GM12878 (cell line): ENCODE results near the gene NKAIN2. TPM values are rescaled to one million over a fixed set of nuclear protein-coding genes. Genes with fewer than 3 reads are reported as not detected.

Source experiments
- ATAC-seq: fragments of 200-7000 bp; cut with Tn5 transposase; 3 replicates; pipeline ENCODE4 v1.9.1; 2020; ENCODE audit warnings: mild to moderate bottlenecking, moderate library complexity
- BruUV-seq: library from RNA; stranded (reverse); fragments of 400-500 nt; replicated peaks from 2 replicates; lab custom pipeline; 2021; lab: Mats Ljungman, UMichigan
- CTCF ChIA-PET: fragments of 300-600 bp; sonication (Branson Sonifier 250); formaldehyde crosslinking; extraction: SDS; loops from one replicate; lab custom pipeline; 2021; ENCODE audit warnings: inconsistent platforms; lab: Yijun Ruan, JAX
- POLR2A ChIA-PET: fragments of 350-600 bp; formaldehyde crosslinking; extraction: SDS; loops from one replicate; lab custom pipeline; 2021; ENCODE audit warnings: inconsistent platforms; lab: Charles Lee
- RAD21 ChIA-PET: fragments of 300-600 bp; sonication (Branson Sonifier 250); formaldehyde crosslinking; loops from one replicate; lab custom pipeline; 2023; ENCODE audit warnings: antibody characterized with exemption; ENCODE audit not compliant: unreplicated experiment; lab: Charles Lee
- SMC1A ChIA-PET: fragments of 300-600 bp; sonication (Branson Sonifier 250); formaldehyde crosslinking; loops from one replicate; lab custom pipeline; 2023; ENCODE audit not compliant: unreplicated experiment, uncharacterized antibody; lab: Charles Lee
- DNase-seq: peaks from one replicate; pipeline ENCODE4 v3.0.0-alpha.2; 2011; ENCODE audit warnings: low read depth, low spot score
- FAIRE-seq: peaks from 3 replicates; lab custom pipeline; 2011; peaks lifted over from hg19 to GRCh38; lab: Jason Lieb, UNC
- H2AFZ ChIP-seq: 2 replicates; pipeline ENCODE4 v1.6.0; 2011; ENCODE audit warnings: low read depth, low read length, control low read depth; ENCODE audit not compliant: control insufficient read depth
- H3K27ac ChIP-seq: 2 replicates; pipeline ENCODE4 v1.5.1; 2011; ENCODE audit warnings: control low read depth; ENCODE audit not compliant: control insufficient read depth, insufficient read depth
- H3K27me3 ChIP-seq, 2 experiments: replicated peaks in 1 of 2; 2 replicates each; pipeline versions ENCODE4 v1.6.0 to v1.6.1; 2011; ENCODE audit warnings: low read length in 1 of 2; ENCODE audit not compliant: control insufficient read depth in 2 of 2, insufficient read depth in 2 of 2
- H3K36me3 ChIP-seq, 2 experiments: 2 replicates each; pipeline ENCODE4 v1.5.1; 2011; ENCODE audit warnings: low read length in 1 of 2; ENCODE audit not compliant: control insufficient read depth in 2 of 2, insufficient read depth in 2 of 2
- H3K4me1 ChIP-seq: 2 replicates; pipeline ENCODE4 v1.6.1; 2011; ENCODE audit warnings: mild to moderate bottlenecking, low read length, moderate library complexity, mixed read lengths; ENCODE audit not compliant: control insufficient read depth, insufficient read depth
- H3K4me2 ChIP-seq: 2 replicates; pipeline ENCODE4 v1.6.0; 2011; ENCODE audit warnings: control low read depth; ENCODE audit not compliant: control insufficient read depth, insufficient read depth
- H3K4me3 ChIP-seq: fragments of 200-600 bp; sonication (generic); 2 replicates; pipeline ENCODE4 v1.5.1; 2016
- H3K79me2 ChIP-seq: 2 replicates; pipeline ENCODE4 v1.6.0; 2011; ENCODE audit warnings: low read length; ENCODE audit not compliant: control insufficient read depth, insufficient read depth
- H3K9ac ChIP-seq: 2 replicates; pipeline ENCODE4 v1.8.0; 2011; ENCODE audit warnings: low read length, control low read depth, mixed read lengths; ENCODE audit not compliant: control insufficient read depth, insufficient read depth
- H3K9me3 ChIP-seq: replicated peaks from 3 replicates; pipeline ENCODE4 v1.5.1; 2011; ENCODE audit warnings: mild to moderate bottlenecking, low read length; ENCODE audit not compliant: control insufficient read depth, insufficient read depth
- H4K20me1 ChIP-seq: 2 replicates; pipeline ENCODE4 v1.6.0; 2011; ENCODE audit not compliant: control insufficient read depth, insufficient read depth
- ASH2L ChIP-seq: fragments of 300-600, 200-600 bp; sonication (generic); IDR thresholded peaks from 2 replicates; pipeline ENCODE4 v1.6.1; 2017; ENCODE audit warnings: low read depth, mild to moderate bottlenecking, borderline replicate concordance
- ATF7 ChIP-seq: fragments of 450-650 bp; IDR thresholded peaks from 2 replicates; pipeline ENCODE4 v1.6.1; 2016; ENCODE audit warnings: low read depth, mild to moderate bottlenecking
- BACH1 ChIP-seq: fragments of 450-650 bp; IDR thresholded peaks from 2 replicates; pipeline ENCODE4 v1.6.1; 2017; ENCODE audit warnings: mild to moderate bottlenecking, borderline replicate concordance
- CBX5 ChIP-seq: sonication (generic); IDR thresholded peaks from 2 replicates; pipeline ENCODE4 v1.6.1; 2016; ENCODE audit warnings: low read depth, moderate library complexity, mild to moderate bottlenecking, inconsistent platforms
- CHD1 ChIP-seq: IDR thresholded peaks from 2 replicates; pipeline ENCODE4 v1.6.1; 2012; ENCODE audit warnings: low read depth, low read length, improper control_type of control experiment
- HCFC1 ChIP-seq: fragments of 150-350 bp; IDR thresholded peaks from 2 replicates; pipeline ENCODE4 v1.6.1; 2014; ENCODE audit warnings: low read length
- IRF4 ChIP-seq: IDR thresholded peaks from 2 replicates; pipeline ENCODE4 v1.6.1; 2011; ENCODE audit warnings: low read depth, low read length
- KDM1A ChIP-seq: fragments of 200-600 bp; sonication (generic); IDR thresholded peaks from 2 replicates; pipeline ENCODE4 v1.6.1; 2016; ENCODE audit warnings: borderline replicate concordance
- MYC ChIP-seq: IDR thresholded peaks from 2 replicates; pipeline ENCODE4 v1.6.1; 2011; ENCODE audit warnings: mild to moderate bottlenecking, low read length, moderate library complexity, inconsistent platforms; ENCODE audit not compliant: insufficient read depth, insufficient replicate concordance, insufficient read length, severe bottlenecking
- NR2C2 ChIP-seq: IDR thresholded peaks from 2 replicates; pipeline ENCODE4 v1.6.1; 2011; ENCODE audit warnings: borderline replicate concordance, low read depth; ENCODE audit not compliant: control insufficient read depth, insufficient read length
- PAX8 ChIP-seq: fragments of 450-650 bp; IDR thresholded peaks from 2 replicates; pipeline ENCODE4 v1.6.1; 2017; ENCODE audit warnings: mild to moderate bottlenecking, moderate library complexity
- RELA ChIP-seq: fragments of 450-650 bp; IDR thresholded peaks from 2 replicates; pipeline ENCODE4 v1.8.0; 2014; ENCODE audit warnings: borderline replicate concordance; ENCODE audit not compliant: partially characterized antibody
- SREBF1 ChIP-seq: IDR thresholded peaks from 2 replicates; pipeline ENCODE4 v1.6.1; 2012; ENCODE audit warnings: mild to moderate bottlenecking, low read length
- USF2 ChIP-seq: IDR thresholded peaks from 2 replicates; pipeline ENCODE4 v1.6.1; 2011; ENCODE audit warnings: low read depth, low read length, improper control_type of control experiment, borderline replicate concordance
- WRNIP1 ChIP-seq: IDR thresholded peaks from 2 replicates; pipeline ENCODE4 v1.6.1; 2011; ENCODE audit warnings: low read depth, low read length, improper control_type of control experiment, borderline replicate concordance
- ZBTB33 ChIP-seq: fragments of 450-650 bp; IDR thresholded peaks from 2 replicates; pipeline ENCODE4 v1.6.1; 2017; ENCODE audit warnings: mild to moderate bottlenecking
- ZNF217 ChIP-seq: fragments of 450-650 bp; IDR thresholded peaks from 2 replicates; pipeline ENCODE4 v1.6.1; 2017; ENCODE audit warnings: antibody characterized with exemption, mild to moderate bottlenecking
- ZNF274 ChIP-seq: IDR thresholded peaks from one replicate; pipeline ENCODE4 v1.8.0; 2011; ENCODE audit not compliant: insufficient read length, insufficient read depth
- ZSCAN29 ChIP-seq: fragments of 450-650 bp; IDR thresholded peaks from 2 replicates; pipeline ENCODE4 v1.6.1; 2017; ENCODE audit warnings: mild to moderate bottlenecking, moderate library complexity
- WGBS: methylation state at CpG from one replicate; pipeline ENCODE4 v1.1.6; 2016; ENCODE audit warnings: low lambda C conversion rate; ENCODE audit not compliant: insufficient replicate concordance, insufficient coverage; ENCODE audit errors: missing lambda C conversion rate; 5-methylcytosine and 5-hydroxymethylcytosine counted together
- in situ Hi-C: fragments of 300-500 bp; cut with MboI; formaldehyde crosslinking; loops from 9 replicates; pipeline ENCODE4 v1.14.3; 2018; ENCODE audit warnings: mixed read lengths
- intact Hi-C: fragments of 100-400 bp; cut with micrococcal nuclease; formaldehyde crosslinking; loops from one replicate; pipeline ENCODE4 v1.14.2; 2022; ENCODE audit not compliant: unreplicated experiment
- polyA plus RNA-seq, 11 experiments: library from polyadenylated mRNA; depleted of rRNA in 4 of 11; unstranded in 6 of 11; stranded (reverse) in 5 of 11; fragments of >200 nt; fragmentation: Nextera tagmentation in 4 of 11; fragmentation: Illumina TruSeq in 1 of 11; extraction: Ambion mirVana in 4 of 11; extraction: Trizol in 1 of 11; gene quantifications; 1 replicate in 1 of 11; 2 replicates in 10 of 11; pipeline versions ENCODE4 v1.2.1 to v1.2.3, GENCODE V29; 2011 to 2016; ENCODE audit warnings: inconsistent platforms in 2 of 11, missing spikeins in 2 of 11, low read depth in 1 of 11
- total RNA-seq, 4 experiments: library from RNA; depleted of rRNA in 3 of 4; stranded (reverse); fragments of >200 nt in 3 of 4; fragmentation: Illumina TruSeq in 1 of 4; extraction: Trizol in 1 of 4; gene quantifications; 2 replicates each; pipeline versions ENCODE4 v1.2.1 to v1.2.3, GENCODE V29; 2013 to 2021
- TF ChIP-seq, protein P1 (sequence below): IDR thresholded peaks from 2 replicates; pipeline ENCODE4 v1.6.1; 2012; ENCODE audit warnings: improper control_type of control experiment, low read depth, low read length; ENCODE audit not compliant: insufficient replicate concordance

NKAIN2 gene
- total and polyA plus RNA-seq, 10 of the 15 experiments (the other 5 are each of a cell fraction or from before 2014, with no cell fraction given), result not detected

DNA sequence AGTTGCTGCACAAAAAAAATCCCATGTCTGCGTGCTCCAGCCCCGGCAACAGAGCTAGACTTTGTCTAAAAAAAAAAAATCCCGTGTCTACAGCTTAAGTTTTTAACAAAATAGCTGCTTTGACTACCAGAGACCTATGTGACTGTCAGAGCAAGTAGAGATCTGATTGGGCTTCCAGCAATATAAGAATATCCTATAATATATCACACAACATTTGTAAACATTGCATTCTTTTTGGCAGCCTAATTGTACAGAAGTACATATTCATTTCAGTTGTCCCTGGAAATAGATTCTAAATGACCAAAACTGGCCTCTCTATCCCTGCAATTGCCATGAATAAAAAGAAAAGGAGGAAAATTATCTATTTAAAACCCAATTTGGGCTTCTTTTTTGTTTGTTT lies 1019.1 kb downstream of the NKAIN2 start:
- Histone ChIP-seq H3K4me1 (no peaks in the 10 kb centered on the region), H3K9me3 (no peaks in the 10 kb centered on the region), H3K36me3 (no peaks in the 10 kb centered on the region), H3K79me2 (no peaks in the 10 kb centered on the region), H3K9ac (no peak overlapping the region), H2AFZ (no peak overlapping the region), H3K4me3 (no peak overlapping the region), H3K27me3 (no peaks in the 10 kb centered on the region), H3K4me2 (no peak overlapping the region), H4K20me1 (no peaks in the 10 kb centered on the region), H3K27ac (no peak overlapping the region)
- CTCF ChIA-PET, result no interaction called here
- WGBS, result 5% methylated on average over 3 of the region's 3 CpGs
- RAD21 ChIA-PET, result no interaction called here
- BruUV-seq, result no TSS peak
- SMC1A ChIA-PET, result no interaction called here
- ATAC-seq, result no peak
- in situ Hi-C loops, result no loop called here
- FAIRE-seq, result no peak
- DNase-seq, result no peak
- intact Hi-C loops, result no loop called here
- TF ChIP-seq SREBF1, result no peak
- no peak for TF ChIP-seq ZSCAN29
- TF ChIP-seq MYC, result no peak
- no peak for TF ChIP-seq HCFC1
- TF ChIP-seq ZNF217, result no peak
- TF ChIP-seq CBX5, result no peak
- no peak for TF ChIP-seq ATF7
- TF ChIP-seq KDM1A, result no peak
- no peak for TF ChIP-seq PAX8
- TF ChIP-seq, protein P1, sequence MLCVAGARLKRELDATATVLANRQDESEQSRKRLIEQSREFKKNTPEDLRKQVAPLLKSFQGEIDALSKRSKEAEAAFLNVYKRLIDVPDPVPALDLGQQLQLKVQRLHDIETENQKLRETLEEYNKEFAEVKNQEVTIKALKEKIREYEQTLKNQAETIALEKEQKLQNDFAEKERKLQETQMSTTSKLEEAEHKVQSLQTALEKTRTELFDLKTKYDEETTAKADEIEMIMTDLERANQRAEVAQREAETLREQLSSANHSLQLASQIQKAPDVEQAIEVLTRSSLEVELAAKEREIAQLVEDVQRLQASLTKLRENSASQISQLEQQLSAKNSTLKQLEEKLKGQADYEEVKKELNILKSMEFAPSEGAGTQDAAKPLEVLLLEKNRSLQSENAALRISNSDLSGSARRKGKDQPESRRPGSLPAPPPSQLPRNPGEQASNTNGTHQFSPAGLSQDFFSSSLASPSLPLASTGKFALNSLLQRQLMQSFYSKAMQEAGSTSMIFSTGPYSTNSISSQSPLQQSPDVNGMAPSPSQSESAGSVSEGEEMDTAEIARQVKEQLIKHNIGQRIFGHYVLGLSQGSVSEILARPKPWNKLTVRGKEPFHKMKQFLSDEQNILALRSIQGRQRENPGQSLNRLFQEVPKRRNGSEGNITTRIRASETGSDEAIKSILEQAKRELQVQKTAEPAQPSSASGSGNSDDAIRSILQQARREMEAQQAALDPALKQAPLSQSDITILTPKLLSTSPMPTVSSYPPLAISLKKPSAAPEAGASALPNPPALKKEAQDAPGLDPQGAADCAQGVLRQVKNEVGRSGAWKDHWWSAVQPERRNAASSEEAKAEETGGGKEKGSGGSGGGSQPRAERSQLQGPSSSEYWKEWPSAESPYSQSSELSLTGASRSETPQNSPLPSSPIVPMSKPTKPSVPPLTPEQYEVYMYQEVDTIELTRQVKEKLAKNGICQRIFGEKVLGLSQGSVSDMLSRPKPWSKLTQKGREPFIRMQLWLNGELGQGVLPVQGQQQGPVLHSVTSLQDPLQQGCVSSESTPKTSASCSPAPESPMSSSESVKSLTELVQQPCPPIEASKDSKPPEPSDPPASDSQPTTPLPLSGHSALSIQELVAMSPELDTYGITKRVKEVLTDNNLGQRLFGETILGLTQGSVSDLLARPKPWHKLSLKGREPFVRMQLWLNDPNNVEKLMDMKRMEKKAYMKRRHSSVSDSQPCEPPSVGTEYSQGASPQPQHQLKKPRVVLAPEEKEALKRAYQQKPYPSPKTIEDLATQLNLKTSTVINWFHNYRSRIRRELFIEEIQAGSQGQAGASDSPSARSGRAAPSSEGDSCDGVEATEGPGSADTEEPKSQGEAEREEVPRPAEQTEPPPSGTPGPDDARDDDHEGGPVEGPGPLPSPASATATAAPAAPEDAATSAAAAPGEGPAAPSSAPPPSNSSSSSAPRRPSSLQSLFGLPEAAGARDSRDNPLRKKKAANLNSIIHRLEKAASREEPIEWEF, result no peak
- TF ChIP-seq NR2C2, result no peak
- TF ChIP-seq CHD1, result no peak
- TF ChIP-seq IRF4, result no peak
- no peak for TF ChIP-seq WRNIP1
- TF ChIP-seq RELA, result no peak
- TF ChIP-seq BACH1, result no peak
- no peak for TF ChIP-seq ZBTB33
- TF ChIP-seq USF2, result no peak
- no peak for TF ChIP-seq ASH2L
- no peak for TF ChIP-seq ZNF274
- POLR2A ChIA-PET, result no interaction called here
